Stimulated activated CD8-positive, alpha-beta memory T cell treated with anti-CD3 and anti-CD28 coated beads, Interleukin-7, amount 100 ng/mL, for 1 hour (primary cell): ENCODE results near the gene NKD2.

Experiments
- DNase-seq, 2 donors: peaks; one replicate each; pipeline ENCODE4 v3.0.0-alpha.2; 2020; ENCODE audit warnings: low read depth in 2 of 2

The NKD2 gene

DNA sequence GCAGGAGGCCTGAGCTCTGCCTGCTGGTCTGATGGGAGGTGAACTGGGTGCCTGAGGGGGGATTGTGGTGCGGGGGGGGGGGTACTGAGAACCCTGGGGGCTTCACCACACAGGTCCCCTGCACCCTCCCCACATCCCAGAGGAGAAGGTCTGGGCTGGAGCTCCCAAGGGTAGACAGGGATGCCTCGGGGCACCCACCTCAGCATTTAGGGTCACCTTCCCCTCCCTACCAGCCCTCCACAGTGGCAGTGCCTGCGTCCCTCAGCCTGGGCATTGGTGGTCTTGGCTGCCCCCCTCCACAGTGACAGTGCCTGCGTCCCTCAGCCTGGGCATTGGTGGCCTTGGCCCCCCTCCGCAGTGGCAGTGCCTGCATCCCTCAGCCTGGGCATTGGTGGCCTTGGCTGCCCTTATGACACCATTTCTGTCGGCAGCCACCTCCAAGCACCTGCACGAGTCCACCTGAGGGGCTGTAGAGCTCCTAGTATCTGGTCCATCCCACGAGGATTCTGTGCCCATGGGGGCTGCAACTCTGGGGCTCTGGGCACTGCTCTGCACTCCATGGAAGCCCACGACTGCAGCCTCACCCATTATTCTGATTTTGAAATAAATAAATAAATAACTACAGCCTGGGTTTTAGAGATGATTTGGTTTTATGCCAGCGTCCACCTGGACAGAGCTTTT is 21.5 kb downstream of the NKD2 start:
- no peak for DNase-seq

DNA sequence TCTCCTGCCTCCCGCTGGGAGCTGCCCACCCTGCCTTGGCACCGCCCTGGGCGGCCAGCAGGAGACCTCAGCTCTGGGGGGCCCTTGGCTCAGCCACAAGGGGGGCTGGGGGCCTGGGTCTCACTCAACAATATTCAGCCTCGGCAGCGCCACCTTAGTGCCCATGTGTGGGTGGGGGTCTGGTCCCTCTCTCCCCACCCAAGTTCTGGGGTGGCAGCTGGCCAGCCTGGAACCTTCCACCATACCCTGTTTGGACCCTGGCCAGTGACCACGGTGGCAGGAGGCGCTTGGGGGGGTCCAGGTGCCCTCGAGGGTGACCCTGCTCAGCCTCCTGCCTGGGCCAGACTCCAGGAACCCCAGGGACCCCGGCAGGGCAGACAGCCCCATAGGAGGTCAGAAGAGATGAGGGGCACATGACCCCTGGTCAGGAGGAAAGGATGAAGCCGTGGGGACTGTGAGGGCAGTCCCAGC is 22.2 kb downstream of the NKD2 start:
- no peak for DNase-seq

DNA sequence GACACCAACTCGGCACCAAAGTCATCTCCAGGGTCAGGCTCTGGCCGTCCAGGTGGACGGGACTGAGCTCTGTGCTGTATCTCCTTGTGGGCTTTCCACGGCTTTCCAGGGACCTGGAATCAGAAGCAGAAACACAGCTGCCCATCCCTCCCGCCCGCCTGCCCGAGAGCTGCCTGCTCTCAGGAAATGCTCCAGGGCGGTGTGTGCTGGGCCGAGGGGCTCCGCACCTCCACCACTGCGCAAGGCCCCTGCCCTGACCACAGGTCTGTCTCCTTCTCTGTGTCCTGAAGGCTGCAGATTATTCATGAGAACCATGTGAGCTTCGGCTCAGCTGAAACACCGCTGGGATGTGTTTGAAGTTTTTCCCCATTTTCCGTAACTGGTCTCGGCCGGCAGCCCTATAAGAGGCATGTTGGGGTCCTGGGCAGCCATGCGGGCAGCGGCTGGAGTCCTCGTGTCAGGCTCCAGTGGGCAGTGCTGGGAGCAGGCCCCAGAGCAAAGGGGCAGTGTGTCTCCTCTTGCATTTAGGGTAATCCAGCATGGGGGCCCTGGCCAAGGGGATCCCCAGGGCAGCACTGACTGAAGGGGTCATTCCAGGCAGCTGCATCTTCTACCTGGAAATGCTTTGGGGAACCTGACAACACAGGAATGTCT is 22.8 kb downstream of the NKD2 start:
- DNase-seq: no peak

DNA sequence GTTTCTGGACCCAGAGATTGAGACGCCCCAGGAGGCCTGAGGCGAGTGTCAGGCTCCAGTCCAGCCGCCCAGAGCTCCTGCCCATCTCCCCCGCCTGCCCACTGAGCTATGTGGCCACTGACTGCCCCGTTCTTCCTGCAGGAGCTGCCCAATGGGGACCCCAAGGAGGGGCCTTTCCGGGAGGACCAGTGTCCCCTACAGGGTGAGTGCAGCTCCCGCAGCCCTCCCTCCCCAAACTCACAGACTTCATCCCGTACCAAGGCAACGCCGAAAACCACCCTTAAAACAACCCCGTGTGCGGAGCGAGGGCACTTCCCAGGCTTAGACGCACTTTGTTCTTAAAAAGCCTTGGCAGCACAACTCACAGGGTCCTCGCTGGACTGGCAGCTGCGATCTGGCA is 23.4 kb downstream of the NKD2 start:
- DNase-seq: no peak

DNA sequence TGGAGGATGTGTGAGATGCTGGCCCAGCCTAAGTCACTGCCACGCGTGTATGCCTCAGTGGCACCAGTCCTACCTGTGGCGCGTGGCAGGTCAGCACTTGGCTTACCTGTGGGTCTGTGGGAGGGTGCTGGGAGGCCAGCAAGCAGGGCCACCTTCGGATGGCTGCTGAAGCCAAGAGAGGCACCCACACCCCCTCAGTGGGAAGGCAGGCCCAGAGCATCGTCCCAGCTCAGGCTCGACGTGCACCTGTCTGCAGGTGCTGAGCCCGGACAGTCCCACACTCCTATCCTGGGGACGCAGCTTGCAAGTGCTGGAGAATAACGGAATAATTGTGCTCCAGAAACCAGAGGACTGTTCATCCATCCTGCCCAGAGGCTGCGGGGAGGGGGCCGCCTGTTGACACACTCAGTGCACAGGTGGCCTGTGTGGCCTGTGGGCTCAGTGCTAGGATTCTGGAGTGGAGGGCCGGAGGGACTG is 24.0 kb downstream of the NKD2 start:
- no peak for DNase-seq

DNA sequence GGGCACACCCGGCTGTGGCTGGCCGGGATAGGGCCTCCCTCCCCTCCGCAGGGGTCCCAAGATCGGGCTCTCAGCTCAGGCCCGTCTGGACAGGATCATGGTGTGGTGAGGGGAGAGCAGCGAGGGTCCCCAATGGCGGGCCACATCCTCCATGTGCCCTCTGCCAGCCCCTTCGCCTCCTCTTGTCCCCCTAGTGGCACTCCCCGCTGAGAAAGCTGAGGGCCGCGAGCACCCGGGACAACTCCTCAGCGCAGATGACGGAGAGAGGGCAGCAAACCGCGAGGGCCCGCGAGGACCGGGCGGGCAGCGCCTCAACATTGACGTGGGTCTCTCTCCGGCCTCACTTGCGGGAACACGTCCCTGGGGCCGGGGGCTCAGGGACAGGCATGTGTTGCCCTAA is 24.6 kb downstream of the NKD2 start:
- no peak for DNase-seq

DNA sequence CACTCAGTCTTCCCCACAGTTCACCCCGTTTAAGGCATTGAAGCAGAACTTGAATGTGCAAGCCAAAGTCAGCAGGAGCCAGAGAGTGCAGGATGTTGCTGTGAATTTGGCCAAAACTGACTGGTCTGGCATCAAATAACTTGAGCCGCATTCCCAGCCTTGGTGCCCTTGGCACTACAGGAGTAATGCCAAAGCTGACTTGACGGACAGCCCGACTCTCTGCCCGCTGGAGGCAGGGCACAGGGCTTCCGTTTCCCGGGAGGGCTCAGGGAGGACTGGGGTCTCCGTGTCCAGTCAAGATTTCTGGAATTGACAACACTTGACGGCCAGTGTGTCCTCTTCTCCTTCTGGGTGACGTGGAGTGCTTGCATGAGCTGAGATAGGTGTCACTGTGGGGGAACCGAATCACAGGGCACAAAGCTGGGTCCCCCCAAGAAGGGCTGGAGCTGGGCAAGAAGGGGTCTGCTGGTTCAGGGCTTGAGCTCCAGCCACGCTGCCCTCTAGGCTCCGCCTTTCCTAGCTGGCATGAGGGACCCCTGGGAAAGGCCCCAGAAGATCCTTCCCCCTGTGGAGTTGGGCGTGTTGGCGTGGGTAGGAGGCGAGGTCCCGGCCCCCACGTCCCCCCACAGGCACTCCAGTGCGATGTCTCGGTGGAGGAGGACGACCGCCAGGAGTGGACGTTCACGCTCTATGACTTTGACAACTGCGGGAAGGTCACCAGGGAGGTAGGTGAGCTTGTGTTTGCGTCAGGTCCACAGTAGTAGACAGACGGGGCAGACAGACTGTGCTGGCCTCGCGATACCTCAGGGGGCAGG is 25.2 kb downstream of the NKD2 start:
- no peak for DNase-seq

DNA sequence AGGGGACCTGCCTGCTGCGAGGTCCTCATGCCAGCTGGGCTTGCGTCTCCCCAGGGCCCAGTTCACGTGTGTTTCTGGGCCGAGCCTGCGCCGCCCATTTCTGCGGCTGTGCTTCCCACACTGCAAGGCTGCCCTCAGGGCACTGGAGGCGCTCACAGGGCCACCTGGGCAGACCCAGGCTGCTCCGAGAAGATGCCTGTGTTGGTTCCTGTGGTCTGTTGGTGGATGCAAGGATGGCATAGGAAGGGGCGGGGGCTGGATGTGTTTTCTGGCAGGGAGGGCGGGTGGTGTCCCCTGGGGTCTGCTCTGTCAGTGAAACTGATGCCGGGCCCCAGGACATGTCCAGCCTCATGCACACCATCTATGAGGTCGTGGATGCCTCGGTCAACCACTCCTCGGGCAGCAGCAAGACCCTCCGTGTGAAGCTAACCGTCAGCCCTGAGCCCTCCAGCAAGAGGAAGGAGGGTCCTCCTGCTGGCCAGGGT is 25.9 kb downstream of the NKD2 start:
- no peak for DNase-seq

DNA sequence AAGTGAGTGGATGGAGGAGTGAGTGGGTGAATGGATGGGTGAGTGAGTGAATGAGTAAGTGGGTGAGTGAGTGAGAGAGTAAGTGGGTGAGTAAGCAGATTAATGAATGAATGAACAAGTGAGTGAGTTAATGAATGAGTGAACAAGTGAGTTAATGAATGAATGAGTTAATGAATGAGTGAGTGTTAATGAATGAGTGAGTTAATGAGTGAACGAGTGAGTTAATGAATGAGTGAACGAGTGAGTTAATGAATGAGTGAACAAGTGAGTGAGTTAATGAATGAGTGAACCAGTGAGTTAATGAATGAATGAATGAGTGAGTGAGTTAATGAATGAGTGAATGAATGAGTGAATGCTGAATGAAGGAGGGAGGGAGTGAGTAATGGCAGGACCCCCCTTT is 26.4 kb downstream of the NKD2 start:
- DNase-seq: no peak

DNA sequence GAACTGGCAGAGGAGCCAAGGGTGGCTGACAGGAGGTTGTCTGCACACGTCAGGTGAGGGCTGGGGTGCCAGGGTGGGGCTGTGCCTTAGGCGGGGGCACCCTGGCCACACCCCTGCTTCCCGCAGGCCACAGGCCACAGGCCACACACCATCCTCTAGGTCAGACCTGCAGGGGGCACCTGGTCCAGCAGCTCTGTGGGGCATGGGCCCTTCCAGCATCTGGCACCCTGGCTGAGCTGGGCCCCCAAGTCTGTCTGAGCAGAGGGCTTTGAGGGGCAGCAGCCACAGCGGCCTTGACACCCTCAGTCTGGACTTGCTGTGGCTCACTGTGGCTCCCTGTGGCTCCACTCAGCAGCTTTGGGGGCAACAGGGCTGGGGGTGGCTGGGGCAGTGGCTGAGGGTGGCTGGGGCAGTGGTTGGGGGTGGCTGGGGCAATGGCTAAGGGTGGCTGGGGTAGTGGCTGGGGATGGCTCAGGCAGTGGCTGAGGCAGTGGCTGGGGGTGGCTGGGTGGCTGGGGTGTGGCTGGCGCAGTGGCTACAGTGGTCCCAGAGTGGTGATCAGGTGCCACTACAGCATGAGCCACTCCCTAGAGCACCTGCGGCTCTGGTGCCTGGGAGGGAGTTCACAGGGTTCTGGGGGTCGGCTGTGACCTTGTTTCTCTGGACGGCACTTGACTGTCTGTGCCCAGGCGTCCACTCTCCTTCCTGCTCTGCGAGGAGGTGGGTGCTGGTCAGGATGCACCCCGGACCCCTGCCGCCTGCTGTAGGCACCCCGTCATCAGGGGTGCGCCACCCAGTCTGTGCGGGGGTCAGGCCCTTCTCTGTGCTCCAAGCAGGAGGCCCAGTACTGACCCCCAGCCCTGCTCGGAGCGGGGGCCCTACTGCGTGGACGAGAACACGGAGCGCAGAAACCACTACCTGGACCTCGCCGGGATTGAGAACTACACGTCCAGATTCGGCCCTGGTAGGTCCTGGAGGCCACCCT is 27.1 kb downstream of the NKD2 start:
- no peak for DNase-seq

DNA sequence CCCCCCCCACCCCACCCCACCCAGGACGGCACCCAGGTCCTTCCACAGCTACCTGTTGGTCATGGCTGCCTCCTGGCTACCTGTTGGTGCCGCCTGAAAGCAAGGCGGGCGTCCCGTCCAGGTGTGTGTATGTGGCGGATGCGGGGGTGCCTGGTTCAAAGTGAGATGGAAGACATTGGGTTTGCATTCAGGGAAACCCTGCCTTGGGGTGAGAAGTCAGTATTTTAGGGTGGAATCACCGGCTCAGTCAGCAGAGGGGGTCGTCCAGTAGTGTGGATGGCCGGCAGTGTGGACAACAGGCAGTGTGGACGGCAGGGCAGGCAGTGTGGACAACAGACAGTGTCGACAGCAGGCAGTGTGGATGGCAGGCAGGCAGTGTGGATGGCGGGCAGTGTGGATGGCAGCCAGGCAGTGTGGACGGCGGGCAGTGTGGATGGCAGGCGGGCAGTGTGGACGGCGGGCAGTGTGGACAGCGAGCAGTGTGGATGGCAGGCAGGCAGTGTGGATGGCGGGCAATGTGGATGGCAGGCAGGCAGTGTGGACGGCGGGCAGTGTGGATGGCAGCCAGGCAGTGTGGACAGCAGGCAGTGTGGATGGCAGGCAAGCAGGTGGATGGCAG is 28.0 kb downstream of the NKD2 start:
- DNase-seq: no peak

DNA sequence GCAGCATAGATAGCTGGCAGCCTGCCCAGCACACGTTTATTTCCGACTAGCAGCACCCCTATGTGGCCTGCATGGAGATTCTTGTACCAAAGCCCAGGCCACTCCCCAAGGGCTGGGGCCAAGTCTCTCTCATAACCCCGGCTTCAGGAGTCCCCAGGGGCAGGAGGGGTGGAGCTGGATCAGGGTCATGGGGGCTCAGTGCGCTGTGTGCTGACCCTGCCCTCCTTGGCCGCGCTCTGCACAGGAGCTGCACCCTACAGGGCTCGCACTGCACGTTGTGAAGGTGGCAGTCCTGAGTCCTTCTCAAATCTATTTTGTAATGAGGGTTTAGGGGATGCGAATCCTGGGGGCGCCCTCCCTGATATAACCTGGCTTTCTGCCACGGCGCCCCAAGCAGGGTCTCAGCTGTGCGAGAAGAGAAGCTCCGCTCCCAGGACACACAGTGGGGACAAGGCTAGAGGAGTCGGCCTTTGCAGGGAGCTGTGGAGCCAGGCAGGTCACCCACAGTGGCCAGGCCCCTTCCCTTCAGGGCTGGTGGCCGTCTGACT is 28.6 kb downstream of the NKD2 start:
- no peak for DNase-seq

DNA sequence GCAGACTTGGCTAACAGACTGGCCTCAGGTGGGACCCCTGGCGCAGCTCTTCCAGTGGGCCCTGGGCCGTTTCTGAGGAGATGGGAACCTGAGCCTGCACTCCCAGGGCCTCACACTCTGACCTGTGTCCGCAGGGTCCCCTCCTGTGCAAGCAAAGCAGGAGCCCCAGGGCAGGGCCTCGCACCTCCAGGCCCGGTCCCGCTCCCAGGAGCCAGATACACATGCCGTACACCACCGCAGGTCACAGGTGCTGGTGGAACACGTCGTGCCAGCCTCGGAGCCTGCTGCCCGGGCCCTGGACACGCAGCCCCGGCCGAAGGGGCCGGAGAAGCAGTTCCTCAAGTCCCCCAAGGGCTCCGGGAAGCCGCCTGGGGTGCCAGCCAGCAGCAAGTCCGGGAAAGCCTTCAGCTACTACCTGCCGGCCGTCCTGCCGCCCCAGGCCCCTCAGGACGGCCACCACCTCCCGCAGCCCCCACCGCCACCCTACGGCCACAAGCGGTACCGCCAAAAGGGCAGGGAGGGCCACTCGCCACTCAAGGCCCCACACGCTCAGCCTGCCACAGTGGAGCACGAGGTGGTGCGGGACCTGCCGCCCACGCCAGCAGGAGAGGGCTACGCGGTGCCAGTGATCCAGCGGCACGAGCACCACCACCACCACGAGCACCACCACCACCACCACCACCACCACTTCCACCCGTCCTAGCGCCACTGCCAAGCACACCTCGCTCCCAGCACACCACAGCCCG is 29.2 kb downstream of the NKD2 start:
- DNase-seq: no peak

DNA sequence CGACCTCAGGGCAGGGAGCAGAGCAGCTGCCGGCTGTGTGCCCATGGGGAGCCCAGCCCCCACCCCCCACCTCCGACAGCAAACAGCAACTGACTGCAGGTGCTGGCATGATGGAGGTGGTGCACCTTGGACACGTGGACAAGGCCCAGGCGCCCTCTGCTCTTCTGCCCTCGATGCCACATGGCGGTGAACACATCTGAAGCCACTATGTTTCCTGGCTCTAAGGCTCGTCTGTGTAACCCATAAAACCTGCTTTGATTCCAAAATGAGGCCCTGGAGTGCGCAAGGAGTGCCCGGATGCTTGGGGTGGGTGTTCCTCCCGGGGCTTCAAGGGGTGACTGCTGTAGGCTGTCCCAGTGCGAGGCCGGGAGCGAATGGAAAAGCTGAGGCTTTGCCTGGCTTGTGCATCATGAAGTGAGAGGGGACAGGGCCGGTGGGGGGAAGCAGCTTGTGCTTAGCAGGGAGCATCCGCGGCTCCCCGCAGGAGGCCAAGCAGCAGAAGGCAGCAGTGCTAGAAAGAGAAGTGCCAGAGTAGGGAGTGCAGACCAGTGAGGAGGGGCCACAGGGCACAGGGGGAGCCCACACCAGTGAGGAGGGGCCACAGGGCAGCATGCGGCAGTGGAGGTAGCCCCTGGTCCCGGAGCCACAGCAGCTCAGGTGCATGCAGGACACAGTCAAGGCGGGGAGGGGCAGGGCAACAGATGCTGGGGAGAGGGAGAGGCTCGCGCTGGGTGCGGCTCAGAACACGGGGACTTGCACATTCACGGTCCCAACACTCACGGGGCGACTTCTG is 30.0 kb downstream of the NKD2 start:
- no peak for DNase-seq

DNA sequence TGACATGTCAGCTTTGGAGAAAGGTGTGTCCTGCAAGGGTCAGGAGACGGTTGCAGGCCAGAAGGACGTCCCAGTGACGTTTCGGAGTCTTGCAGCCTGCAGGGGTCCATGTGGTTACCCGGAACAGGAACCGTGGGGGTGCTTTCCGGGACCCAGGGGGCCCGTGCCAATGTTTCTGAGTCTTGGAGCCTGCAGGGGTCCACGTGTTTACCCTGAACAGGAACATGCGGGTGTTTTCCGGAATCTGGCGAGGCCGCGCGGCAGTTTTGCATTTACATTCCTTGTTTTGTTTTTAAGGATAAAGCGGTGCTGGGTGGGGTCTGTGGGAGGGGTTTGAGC is 30.6 kb downstream of the NKD2 start:
- DNase-seq: no peak

DNA sequence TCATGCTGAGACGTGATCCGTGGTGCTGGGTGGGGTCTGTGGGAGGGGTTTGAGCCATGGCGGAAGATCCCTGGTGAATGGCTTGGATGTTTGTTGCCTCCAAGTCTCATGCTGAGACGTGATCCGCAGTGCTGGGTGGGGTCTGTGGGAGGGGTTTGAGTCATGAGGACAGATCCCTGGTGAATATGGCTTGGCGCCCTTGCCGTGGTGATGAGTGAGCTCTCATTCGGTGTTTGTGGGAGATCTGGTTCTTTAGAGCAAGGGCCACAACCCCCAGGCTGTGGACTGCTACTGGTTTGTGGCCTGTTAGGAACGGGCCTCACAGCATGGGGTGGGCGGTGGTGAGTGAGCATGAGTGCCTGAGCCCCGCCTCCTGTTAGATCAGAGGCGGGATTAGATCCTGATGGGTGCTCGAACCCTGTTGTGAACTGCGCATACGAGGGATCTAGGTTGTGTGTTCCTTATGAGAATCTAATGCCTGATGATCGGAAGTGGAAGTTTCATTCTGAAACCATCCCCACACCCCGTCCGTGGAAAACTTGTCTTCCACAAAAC is 31.2 kb downstream of the NKD2 start:
- DNase-seq: no peak

DNA sequence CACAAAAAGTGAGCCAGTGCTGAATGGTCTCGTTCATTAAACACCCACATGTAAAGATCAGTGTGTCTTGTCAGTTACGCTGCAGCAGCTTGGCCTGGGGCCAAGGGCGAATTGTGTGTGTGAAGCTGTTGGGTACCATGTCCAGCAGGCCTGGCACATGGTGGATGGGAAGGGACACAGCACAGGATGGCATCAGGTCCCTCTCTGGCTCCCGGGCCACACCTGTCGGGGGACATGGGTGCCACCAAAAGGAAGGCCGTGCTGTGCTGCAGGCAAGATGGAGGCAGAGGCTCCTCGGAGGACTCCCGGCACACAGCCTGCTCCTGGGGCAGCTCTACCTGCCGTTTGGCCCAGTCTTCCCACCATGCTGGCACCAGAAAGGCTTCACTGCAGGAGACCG is 32.0 kb downstream of the NKD2 start:
- DNase-seq: no peak

DNA sequence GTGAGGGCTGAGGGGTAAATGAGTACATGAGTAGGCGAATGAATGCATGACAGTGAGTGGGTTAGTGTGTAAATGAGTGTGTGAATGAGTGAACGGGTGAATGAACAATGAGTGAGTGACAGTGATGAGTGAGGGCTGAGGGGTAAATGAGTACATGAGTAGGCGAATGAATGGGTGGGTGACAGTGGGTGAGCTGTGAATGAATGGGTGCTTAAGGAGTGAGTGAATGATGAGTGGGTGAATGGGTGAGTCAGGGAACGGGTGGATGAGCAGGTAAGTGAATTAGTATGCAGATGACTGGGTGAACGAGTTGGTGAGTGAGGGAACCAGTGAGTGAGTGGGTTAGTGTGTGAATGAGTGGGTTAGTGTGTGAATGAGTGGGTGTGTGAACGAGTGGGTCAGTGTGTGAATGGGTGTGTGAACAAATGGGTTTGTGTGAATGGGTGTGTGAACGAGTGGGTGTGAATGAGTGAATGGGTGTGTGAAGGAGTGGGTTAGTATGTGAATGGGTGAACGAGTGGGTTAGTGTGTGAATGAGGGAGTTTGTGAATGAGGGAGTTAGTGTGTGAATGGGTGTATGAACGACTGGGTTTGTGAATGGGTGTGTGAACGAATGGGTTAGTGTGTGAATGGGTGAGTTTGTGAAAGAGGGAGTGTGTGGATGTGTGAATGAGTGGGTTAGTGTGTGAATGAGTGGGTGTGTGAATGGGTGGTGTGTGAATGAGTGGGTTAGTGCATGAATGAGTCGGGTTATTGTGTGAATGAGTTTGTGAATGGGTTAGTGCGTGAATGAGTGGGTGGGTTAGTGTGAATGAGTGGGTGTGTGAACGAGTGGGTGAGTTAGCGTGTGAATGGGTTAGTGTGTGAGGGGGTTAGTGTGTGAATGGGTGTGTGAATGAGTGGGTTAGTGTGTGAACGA is 32.9 kb downstream of the NKD2 start:
- no peak for DNase-seq
